Measurements from ENCODE around the gene PBX3. TPM values are rescaled to one million over a fixed set of nuclear protein-coding genes. Genes with fewer than 3 reads are reported as not detected.

The PBX3 gene
- total and polyA plus RNA-seq, 7 donors: 4.2 to 12.7 (median 6.6) TPM

- ATAC-seq: no peak
- WGBS, 3 donors: 87 to 90% (median 89%) methylated on average over 7 of the region's 7 CpGs
These were observed 163.1 kb downstream of the PBX3 start for GRCh38 chr9:125910286-125910685.

GRCh38 chr9:125911861-125912644 is 164.9 kb downstream of the PBX3 start:
- DNase-seq (no peak), ATAC-seq (no peak)
- intact Hi-C loops (cut with DNase I): no loop called here

More at GRCh38 chr9:125910286-125910685, 163.1 kb downstream of the PBX3 start:
- Histone ChIP-seq H3K36me3 (ENCODE audit: insufficient read depth in 1 of 2, low read depth in 1 of 2) (no peaks in the 10 kb centered on the region), H3K4me3 (no peak overlapping the region), H3K4me1 (no peaks in the 10 kb centered on the region), H3K27ac (no peak overlapping the region), H3K9me3 (no peaks in the 10 kb centered on the region), H3K27me3 (ENCODE audit: insufficient read depth in 3 of 3, low read length in 2 of 3) (no peaks in the 10 kb centered on the region)
- TF ChIP-seq CTCF (IDR thresholded peaks at IDR 0.05): no peak
- intact Hi-C loops (cut with DNase I): no loop called here
- no peak for DNase-seq

GRCh38 chr9:125912667-125913066 is 165.5 kb downstream of the PBX3 start:
- Histone ChIP-seq H3K4me3 (no peak overlapping the region), H3K4me1 (no peaks in the 10 kb centered on the region), H3K36me3 (ENCODE audit: insufficient read depth in 1 of 2, low read depth in 1 of 2) (no peaks in the 10 kb centered on the region), H3K9me3 (no peaks in the 10 kb centered on the region), H3K27ac (no peak overlapping the region), H3K27me3 (ENCODE audit: insufficient read depth in 3 of 3, low read length in 2 of 3) (no peaks in the 10 kb centered on the region)
- intact Hi-C loops (cut with DNase I): no loop called here
- TF ChIP-seq CTCF (IDR thresholded peaks at IDR 0.05): no peak
- ATAC-seq: no peak
- DNase-seq: no peak

More at GRCh38 chr9:125911861-125912644, 164.9 kb downstream of the PBX3 start:
- WGBS, 3 donors: 82 to 86% (median 85%) methylated on average over 8 of the region's 8 CpGs
- Histone ChIP-seq H3K27me3 (ENCODE audit: insufficient read depth in 3 of 3, low read length in 2 of 3) (no peaks in the 10 kb centered on the region), H3K27ac (no peak overlapping the region), H3K9me3 (no peaks in the 10 kb centered on the region), H3K4me3 (no peak overlapping the region), H3K36me3 (ENCODE audit: insufficient read depth in 1 of 2, low read depth in 1 of 2) (no peaks in the 10 kb centered on the region), H3K4me1 (no peaks in the 10 kb centered on the region)
- TF ChIP-seq CTCF (IDR thresholded peaks at IDR 0.05): no peak

- no peak for DNase-seq
- Histone ChIP-seq H3K27ac (no peak overlapping the region), H3K9me3 (no peaks in the 10 kb centered on the region), H3K4me3 (no peak overlapping the region), H3K27me3 (ENCODE audit: insufficient read depth in 3 of 3, low read length in 2 of 3) (no peaks in the 10 kb centered on the region), H3K4me1 (no peaks in the 10 kb centered on the region), H3K36me3 (ENCODE audit: insufficient read depth in 1 of 2, low read depth in 1 of 2) (no peaks in the 10 kb centered on the region)
- no peak for TF ChIP-seq CTCF (IDR thresholded peaks at IDR 0.05)
- no peak for ATAC-seq
- intact Hi-C loops (cut with DNase I): no loop called here
- 68 to 81% (median 74%) methylated on average over 2 of the region's 2 CpGs for WGBS, 3 donors
These were observed 166.4 kb downstream of the PBX3 start for GRCh38 chr9:125913551-125913950.

- Histone ChIP-seq H3K27me3 (ENCODE audit: insufficient read depth in 3 of 3, low read length in 2 of 3) (no peaks in the 10 kb centered on the region), H3K4me3 (no peak overlapping the region), H3K27ac (no peak overlapping the region), H3K4me1 (no peaks in the 10 kb centered on the region), H3K9me3 (no peaks in the 10 kb centered on the region), H3K36me3 (ENCODE audit: insufficient read depth in 1 of 2, low read depth in 1 of 2) (no peaks in the 10 kb centered on the region)
- no peak for TF ChIP-seq CTCF (IDR thresholded peaks at IDR 0.05)
- intact Hi-C loops (cut with DNase I): no loop called here
- no peak for ATAC-seq
- 68 to 82% (median 71%) methylated on average over 1 of the region's 1 CpG for WGBS, 3 donors
- no peak for DNase-seq
These were observed 167.2 kb downstream of the PBX3 start for GRCh38 chr9:125914411-125914810.

All from psoas muscle (tissue), 8 donors.